ENCODE results near the gene PSMD13.
"Not testable (repeated sequence)": the region's sequence is repeated elsewhere in the genome, so short reads cannot be mapped to it uniquely, and the experiment has no call there.

The PSMD13 gene

GRCh38 chr11:276219-276618 is 39.4 kb downstream of the PSMD13 start:
- no peak for DNase-seq (ENCODE audit: low spot score)

DNA sequence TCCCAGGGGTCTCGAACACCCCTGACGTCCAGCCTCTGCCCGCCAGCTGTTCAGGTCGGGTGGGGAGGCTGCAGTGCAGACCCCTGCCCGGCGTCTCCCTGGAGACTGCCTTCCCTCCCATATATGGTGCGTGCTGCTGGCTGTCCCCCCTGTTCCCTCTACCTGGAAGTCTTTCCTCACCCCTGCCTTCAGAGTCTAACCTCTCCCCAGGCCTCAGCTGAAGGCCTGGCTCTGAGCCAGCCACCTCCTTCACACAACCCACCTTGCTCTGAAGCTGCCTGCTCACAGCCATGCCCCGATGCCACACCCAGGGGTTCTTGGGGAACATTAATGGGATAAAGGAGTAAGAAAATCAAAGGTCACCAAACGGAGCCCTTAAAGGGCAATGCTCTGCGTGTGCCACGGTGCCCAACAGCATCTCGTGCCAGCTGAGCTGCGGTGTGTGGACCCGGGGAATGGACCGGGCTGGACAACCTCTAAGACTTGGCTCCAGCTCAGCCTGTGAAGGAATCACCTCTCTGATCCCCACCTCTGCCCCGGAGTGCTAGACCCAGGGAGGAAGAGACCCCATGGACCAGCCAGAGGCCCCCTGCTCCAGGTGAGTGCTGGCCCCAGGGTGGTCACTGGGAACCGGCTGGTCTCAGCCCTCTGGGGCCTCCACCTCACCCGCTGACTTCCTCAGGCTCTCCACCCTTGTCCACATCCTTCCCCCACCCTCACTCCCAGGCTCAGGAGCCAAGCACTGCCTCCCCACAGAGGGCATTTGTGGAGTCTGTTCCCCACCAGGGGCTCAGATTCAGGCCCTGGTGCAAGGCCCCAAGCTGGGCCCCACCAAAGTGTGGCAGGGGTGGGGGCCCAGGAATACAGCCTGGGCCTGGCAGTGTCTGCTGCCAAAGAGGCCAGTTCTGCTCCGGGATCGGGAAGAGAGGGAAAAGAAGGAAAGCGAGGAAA is 41.5 kb downstream of the PSMD13 start, which contains the start of gene NLRP6:
Gene NLRP6, plus strand, starts transcription at position 407 of the 951 bp plus-strand sequence. Its CDS starts 163 bp downstream, at position 570.
- DNase-seq (ENCODE audit: low spot score), result no peak

DNA sequence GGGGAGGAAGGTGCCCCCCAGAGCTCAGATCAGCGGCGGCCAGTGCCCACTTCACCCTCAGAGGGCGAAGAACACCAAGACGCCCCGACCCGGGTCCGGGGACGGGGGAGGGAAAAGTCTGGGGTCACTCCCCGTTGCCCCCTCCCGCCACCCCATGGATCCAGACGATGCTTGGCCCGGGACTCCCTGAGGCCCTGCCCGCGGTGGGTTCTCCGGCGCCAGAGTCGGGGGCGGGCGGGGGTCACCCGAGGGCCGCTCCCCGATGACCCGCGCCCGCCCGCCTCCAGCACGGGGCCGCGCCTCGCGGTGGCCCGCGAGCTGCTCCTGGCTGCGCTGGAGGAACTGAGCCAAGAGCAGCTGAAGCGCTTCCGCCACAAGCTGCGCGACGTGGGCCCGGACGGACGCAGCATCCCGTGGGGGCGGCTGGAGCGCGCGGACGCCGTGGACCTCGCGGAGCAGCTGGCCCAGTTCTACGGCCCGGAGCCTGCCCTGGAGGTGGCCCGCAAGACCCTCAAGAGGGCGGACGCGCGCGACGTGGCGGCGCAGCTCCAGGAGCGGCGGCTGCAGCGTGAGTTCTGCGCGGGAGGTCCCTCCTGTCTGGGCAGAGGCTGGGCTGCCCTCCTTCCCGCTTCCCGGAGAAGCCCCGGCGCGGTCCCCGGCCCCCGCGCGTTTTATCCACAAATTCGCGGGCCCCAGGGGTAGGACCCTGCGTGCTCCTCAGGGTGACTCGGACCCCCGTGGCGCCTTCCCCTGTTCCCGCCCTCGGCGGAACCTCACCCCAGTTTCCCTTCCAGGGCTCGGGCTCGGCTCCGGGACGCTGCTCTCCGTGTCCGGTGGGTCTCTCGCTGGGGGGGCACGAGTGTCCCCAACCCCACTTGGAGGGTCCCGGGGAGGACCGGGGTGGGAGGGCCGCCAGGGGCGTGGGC is 42.5 kb downstream of the PSMD13 start:
- no peak for DNase-seq (ENCODE audit: low spot score)

GRCh38 chr11:279966-280705 is 43.4 kb downstream of the PSMD13 start:
- peak; percentile 68 for DNase-seq (ENCODE audit: low spot score)

- DNase-seq (ENCODE audit: low spot score), result no peak
Measured at GRCh38 chr11:280706-281485, 44.1 kb downstream of the PSMD13 start.

DNA sequence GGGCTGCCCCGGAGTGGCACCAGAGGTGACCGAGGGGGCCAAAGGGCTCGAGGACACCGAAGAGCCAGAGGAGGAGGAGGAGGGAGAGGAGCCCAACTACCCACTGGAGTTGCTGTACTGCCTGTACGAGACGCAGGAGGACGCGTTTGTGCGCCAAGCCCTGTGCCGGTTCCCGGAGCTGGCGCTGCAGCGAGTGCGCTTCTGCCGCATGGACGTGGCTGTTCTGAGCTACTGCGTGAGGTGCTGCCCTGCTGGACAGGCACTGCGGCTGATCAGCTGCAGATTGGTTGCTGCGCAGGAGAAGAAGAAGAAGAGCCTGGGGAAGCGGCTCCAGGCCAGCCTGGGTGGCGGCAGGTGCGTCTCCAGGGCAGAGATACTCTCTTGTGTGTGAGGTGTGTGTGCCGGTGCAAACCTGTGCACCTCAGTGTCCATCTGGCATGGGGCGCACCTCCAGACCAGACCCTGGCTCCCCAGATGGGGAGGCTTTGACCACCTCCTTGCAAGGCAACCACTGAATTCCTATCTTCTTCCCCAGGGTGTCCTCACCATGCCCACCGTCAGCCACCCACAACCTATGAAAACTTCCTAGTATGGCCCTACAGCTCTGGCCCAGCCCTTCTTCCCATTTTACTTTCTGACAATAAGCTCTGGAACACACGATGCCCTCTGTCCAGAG is 44.8 kb downstream of the PSMD13 start:
- DNase-seq (ENCODE audit: low spot score), result no peak

GRCh38 chr11:282171-282570 is 45.4 kb downstream of the PSMD13 start:
- DNase-seq (ENCODE audit: low spot score), result no peak

DNA sequence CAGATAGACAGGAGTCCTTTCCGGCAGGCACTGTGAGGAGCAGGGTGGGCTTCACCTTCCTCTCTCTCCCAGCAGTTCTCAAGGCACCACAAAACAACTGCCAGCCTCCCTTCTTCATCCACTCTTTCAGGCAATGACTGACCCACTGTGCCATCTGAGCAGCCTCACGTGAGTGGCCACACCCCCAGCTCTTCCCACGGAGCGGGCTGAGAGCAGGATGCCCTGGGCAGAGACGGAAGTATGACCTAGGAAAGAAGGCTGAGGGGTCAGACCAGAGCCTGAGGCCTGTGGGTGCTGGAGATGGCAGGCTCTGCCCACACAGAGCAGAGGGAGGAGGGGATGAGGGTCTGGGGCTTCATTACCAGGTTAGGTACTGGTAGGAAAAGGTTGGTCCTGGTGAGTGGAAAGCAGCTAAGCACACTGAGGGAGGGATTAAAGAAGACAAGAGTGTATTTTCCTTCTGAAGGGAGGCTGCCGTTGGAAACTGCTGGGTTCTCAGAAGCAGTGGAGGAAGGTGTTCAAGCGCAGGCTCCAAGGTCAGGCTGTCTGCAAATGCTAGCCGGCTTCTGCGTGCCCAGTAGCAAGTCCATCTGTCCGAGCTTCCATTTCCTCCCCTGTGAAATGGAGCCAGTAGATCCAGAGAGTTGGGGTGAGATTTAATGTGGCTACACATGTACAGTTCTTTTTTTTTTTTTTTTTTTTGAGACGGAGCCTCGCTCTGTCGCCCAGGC is 46.0 kb downstream of the PSMD13 start:
- DNase-seq (ENCODE audit: low spot score), result no peak

GRCh38 chr11:283405-284104 is 46.8 kb downstream of the PSMD13 start:
- DNase-seq (ENCODE audit: low spot score), result no peak

DNA sequence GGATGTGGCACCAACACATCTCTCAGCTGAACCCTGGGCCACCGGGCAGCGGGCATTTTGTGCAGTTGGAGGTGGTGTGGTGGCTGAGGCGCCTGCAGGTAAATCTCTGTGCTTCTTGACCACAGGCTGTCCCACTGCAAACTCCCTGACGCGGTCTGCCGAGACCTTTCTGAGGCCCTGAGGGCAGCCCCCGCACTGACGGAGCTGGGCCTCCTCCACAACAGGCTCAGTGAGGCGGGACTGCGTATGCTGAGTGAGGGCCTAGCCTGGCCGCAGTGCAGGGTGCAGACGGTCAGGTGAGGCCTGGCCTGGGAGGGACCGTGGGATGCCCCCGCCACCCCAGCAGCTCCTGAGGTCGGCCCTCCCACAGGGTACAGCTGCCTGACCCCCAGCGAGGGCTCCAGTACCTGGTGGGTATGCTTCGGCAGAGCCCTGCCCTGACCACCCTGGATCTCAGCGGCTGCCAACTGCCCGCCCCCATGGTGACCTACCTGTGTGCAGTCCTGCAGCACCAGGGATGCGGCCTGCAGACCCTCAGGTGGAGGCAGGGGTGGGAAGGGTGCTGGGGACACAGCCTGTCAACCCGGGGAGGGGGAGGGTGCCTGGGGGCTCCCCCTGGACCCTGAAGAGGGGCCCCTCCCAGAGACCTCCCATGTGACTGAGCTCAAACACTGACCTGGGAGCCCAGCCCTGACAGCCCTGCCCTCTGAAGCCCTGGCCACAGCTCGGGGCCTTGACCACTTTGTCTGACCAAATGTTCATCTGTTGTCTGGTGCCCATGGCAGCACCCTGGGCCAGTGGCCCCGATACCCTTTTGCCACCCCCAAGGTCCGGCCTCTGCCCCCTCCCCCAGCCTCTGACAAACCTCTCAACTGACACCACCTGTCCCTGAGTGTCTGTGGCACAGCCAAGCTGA is 47.6 kb downstream of the PSMD13 start:
- no peak for DNase-seq (ENCODE audit: low spot score)

DNA sequence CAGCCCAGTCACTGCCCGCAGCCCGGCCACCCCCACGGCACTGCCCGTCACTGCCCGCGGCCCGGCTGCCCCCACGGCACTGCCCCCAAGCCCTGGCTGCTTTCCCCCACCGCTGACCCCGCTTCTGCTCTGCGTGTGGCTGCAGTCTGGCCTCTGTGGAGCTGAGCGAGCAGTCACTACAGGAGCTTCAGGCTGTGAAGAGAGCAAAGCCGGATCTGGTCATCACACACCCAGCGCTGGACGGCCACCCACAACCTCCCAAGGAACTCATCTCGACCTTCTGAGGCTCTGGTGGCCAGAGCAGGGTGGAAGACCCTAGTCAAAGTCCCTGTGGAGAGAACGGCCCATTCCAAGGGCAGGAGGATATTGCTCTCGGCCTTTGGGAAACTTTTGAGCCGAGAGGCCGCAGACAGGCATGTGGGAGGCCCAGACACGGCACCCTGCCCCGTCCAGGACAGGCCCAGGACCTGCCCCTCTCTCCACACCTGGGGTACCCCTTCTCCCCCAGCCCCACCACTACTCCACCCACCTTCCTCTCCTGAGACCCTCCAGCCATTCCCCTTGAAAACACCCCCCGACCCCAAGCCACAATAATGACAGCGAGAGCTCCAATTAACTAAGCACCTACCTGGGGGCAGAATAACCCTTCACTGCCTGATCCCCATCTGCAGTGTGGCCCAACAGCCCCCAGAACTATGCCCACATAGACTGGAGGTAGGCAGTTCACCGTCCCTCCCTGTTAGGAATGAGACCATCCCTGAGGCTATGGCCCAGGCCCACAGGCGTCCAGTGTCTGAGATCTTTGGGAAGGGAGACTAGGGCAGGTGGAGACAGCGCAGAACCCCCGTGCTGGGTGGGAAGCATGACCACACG is 48.5 kb downstream of the PSMD13 start:
- DNase-seq (ENCODE audit: low spot score), result no peak

GRCh38 chr11:285894-286220 is 49.1 kb downstream of the PSMD13 start:
- DNase-seq (ENCODE audit: low spot score), result no peak

GRCh38 chr11:286977-287820 is 50.4 kb downstream of the PSMD13 start:
- DNase-seq (ENCODE audit: low spot score), result not testable (repeated sequence)

GRCh38 chr11:287821-288477 is 51.2 kb downstream of the PSMD13 start:
- DNase-seq (ENCODE audit: low spot score), result no peak

DNA sequence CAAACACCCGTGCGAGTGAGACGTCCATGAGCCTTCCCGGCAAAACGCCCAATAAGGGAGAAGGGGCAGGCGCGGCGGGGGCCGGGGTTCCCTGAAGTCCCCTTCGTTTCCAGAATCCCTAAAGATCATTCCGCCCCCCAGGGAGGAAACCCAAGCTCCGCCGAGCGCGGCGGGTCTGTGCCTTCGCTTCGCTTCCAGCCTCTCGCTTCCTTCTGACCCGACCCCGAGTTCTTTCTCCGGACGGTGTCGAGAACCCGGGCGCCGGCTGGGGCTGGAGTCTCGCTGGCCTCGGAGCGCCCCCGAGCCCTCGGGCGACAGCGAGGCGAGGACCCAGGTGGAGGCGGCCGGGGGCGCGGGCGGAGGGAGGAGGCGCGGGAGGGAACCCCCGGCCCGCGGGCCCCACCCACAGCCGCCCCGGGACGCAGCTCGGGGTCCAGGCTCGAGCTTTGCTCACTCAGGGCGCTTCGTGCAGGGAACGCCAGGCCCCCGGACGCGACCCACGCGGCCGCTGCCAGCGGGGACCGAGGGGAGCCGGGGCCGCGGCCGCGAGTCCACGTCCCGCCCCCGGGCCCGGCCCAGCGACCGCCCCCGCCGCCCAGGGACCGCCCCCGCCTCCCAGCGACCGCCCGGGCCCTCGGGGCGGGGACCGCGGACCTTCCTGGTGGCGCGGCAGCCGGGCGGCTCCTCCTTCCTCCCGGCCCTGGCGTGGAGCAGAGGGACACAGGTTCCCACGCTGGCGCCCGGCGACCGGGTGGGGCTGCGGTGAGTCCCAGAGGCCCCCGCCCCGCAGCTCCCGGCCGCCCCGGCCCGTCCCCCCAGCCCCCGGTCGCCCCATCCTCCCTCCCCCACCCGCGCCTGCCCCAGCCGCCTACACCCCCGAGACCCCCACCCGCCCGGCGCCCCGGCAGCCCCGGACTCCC is 52.0 kb downstream of the PSMD13 start, which contains the start of gene PGGHG:
Gene PGGHG, plus strand, starts transcription at position 649 of the 920 bp plus-strand sequence. CDS start 691 bp downstream, outside the sequence.
- DNase-seq (ENCODE audit: low spot score), result peak; percentile 97

Data from GM03348 (cell line).